ENCODE data around the gene G6PD. TPM values are rescaled to one million over a fixed set of nuclear protein-coding genes. Genes with fewer than 3 reads are reported as not detected.

The G6PD gene
- total and polyA plus RNA-seq, 2 of the 8 experiments (the other 6 are each of a cell fraction or from before 2014, with no cell fraction given) = 47.3 to 55.1 TPM

DNA sequence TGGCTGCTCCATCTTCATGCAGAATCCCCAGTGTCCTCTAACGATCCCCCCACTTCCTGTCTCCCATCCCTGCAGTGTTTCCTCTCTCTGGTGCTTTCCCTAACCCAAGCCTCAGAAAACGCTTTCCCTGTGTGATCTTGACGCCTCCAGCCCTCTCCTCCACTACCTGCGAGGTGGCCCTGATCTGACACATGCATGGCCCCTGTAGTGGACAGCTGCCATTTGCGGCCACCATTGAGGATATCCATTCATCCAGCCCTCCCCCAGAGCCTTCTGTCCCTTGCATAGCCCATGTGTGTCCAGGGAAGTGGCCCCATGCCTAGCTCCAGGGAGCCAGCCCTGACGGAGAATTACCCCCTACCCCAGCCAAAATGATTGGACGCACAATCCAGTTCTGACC is 63.3 kb downstream of the G6PD start:
- no peaks in the 10 kb centered on the region for H3K79me1 ChIP-seq (ENCODE audit: low read depth, low read length)
- no peak overlapping the region for H3K27ac ChIP-seq (ENCODE audit: low read depth, low read length)
- no peak overlapping the region for H3K23ac ChIP-seq (ENCODE audit: insufficient read length)
- H3K79me2 ChIP-seq (ENCODE audit: control insufficient read depth in 1 of 2, insufficient read depth in 2 of 2, low read length in 2 of 2) = no peaks in the 10 kb centered on the region
- 89% methylated on average over 5 of the region's 7 CpGs; no CpG with 5 or more reads in 1 of the 2 experiments for WGBS, 2 experiments (ENCODE audit: extremely low coverage in 1 of 2, insufficient coverage in 1 of 2, insufficient read length in 1 of 2, insufficient replicate concordance in 2 of 2, low coverage in 1 of 2, low lambda C conversion rate in 2 of 2, missing lambda C conversion rate in 1 of 2)
- H2BK5ac ChIP-seq (ENCODE audit: low read depth, low read length) = no peak overlapping the region
- H2AK5ac ChIP-seq (ENCODE audit: low read depth, low read length) = no peak overlapping the region
- no peaks in the 10 kb centered on the region for H3K27me3 ChIP-seq (replicated peaks in 1 of 4; ENCODE audit: control insufficient read depth in 3 of 4, extremely low read depth in 1 of 4, insufficient read depth in 3 of 4, low read length in 3 of 4)
- no peak overlapping the region for H3K4me3 ChIP-seq (ENCODE audit: extremely low read depth in 1 of 4, insufficient read depth in 2 of 4, low read depth in 3 of 4, low read length in 4 of 4)
- no peak overlapping the region for H4K91ac ChIP-seq (replicated peaks; ENCODE audit: insufficient read length, low read length)
- no peak overlapping the region for H2BK20ac ChIP-seq (ENCODE audit: low read length)
- no peak overlapping the region for H4K5ac ChIP-seq (ENCODE audit: insufficient read length, low read depth, low read length)
- H3K23me2 ChIP-seq (ENCODE audit: low read depth, low read length) = peaks cover under 1% of the 10 kb centered on the region; the same call in 1 of the 2 replicates
- H2BK15ac ChIP-seq (ENCODE audit: low read length) = no peak overlapping the region
- no peak overlapping the region for H3K18ac ChIP-seq (ENCODE audit: extremely low read depth, low read length)
- no peak for FAIRE-seq
- H2AFZ ChIP-seq (ENCODE audit: low read length) = no peak overlapping the region
- no peak overlapping the region for H3K4ac ChIP-seq (replicated peaks; ENCODE audit: insufficient read length, low read depth, low read length)
- H3K36me3 ChIP-seq (ENCODE audit: control insufficient read depth in 2 of 4, insufficient read depth in 4 of 4, low read length in 3 of 4) = peaks cover 0 to 13% (median 0%) of the 10 kb centered on the region in 4 experiments; a peak in 2 of 8 replicates
- no peak overlapping the region for H3K14ac ChIP-seq (ENCODE audit: insufficient read length)
- no peak overlapping the region for H3K4me2 ChIP-seq (ENCODE audit: insufficient read depth in 1 of 2, low read depth in 2 of 2, low read length in 2 of 2)
- H3K9me3 ChIP-seq (ENCODE audit: insufficient read depth in 2 of 2, low read depth in 1 of 2, low read length in 1 of 2) = no peaks in the 10 kb centered on the region
- DNase-seq (ENCODE audit: low read depth in 1 of 2, low spot score in 2 of 2) = no peak
- H2BK12ac ChIP-seq (ENCODE audit: low read depth, low read length) = no peak overlapping the region
- H4K8ac ChIP-seq (ENCODE audit: extremely low read depth, insufficient read depth, low read length) = no peak overlapping the region
- no peak overlapping the region for H2BK120ac ChIP-seq (replicated peaks; ENCODE audit: low read depth, low read length)
- no peak overlapping the region for H3K56ac ChIP-seq (replicated peaks; ENCODE audit: insufficient read length, low read depth, low read length)
- POLR2A ChIA-PET (ENCODE audit: partially characterized antibody) = no interaction called here
- H3K9ac ChIP-seq (replicated peaks in 1 of 4; ENCODE audit: extremely low read depth in 1 of 4, low read depth in 3 of 4, low read length in 3 of 4) = no peak overlapping the region
- CTCF ChIA-PET (ENCODE audit: partially characterized antibody) = interaction anchor here (1.0 to 2.1 kb wide), 4 partner anchors 24 to 100 kb away, joined by 3 to 8 read pairs (median 4); no protein-coding TSS in a partner anchor
- H4K20me1 ChIP-seq (replicated peaks in 1 of 2; ENCODE audit: control insufficient read depth in 1 of 2, insufficient read depth in 2 of 2, low read length in 2 of 2) = peaks cover 0 to 2% of the 10 kb centered on the region in 2 experiments
- H3K4me1 ChIP-seq (replicated peaks in 1 of 4; ENCODE audit: control insufficient read depth in 3 of 4, insufficient read depth in 4 of 4, low read length in 3 of 4) = peaks cover 0 to 4% (median 2%) of the 10 kb centered on the region in 4 experiments; a peak in 4 of 7 replicates
- no peak for TF ChIP-seq BCL11A (IDR thresholded peaks at IDR 0.05; ENCODE audit: low read depth in 2 of 2, low read length in 2 of 2)
- TF ChIP-seq TAF7 (optimal IDR thresholded peaks at IDR 0.05; ENCODE audit: borderline replicate concordance, low read depth, low read length) = no peak
- no peak for TF ChIP-seq RAD21 (IDR thresholded peaks at IDR 0.05 in 1 of 2, conservative IDR thresholded peaks at IDR 0.05 in 1 of 2; ENCODE audit: low read depth in 2 of 2, low read length in 2 of 2)
- TF ChIP-seq TBP (IDR thresholded peaks at IDR 0.05; ENCODE audit: low read depth, low read length) = no peak
- no peak for TF ChIP-seq POLR2A (IDR thresholded peaks at IDR 0.05; ENCODE audit: control extremely low read depth in 1 of 2, low read depth in 2 of 2, low read length in 2 of 2)
- TF ChIP-seq CBX5 (IDR thresholded peaks at IDR 0.05; ENCODE audit: low read depth, low read length) = no peak
- no peak for TF ChIP-seq PHF8 (conservative IDR thresholded peaks at IDR 0.05; ENCODE audit: low read depth, low read length)
- no peak for TF ChIP-seq KDM5A (IDR thresholded peaks at IDR 0.05; ENCODE audit: low read length)
- TF ChIP-seq POU5F1 (IDR thresholded peaks at IDR 0.05; ENCODE audit: low read depth, low read length) = no peak
- no peak for TF ChIP-seq JUN (IDR thresholded peaks at IDR 0.05; ENCODE audit: low read depth, low read length)
- TF ChIP-seq SIRT6 (IDR thresholded peaks at IDR 0.05; ENCODE audit: low read length) = no peak
- TF ChIP-seq SRF (IDR thresholded peaks at IDR 0.05; ENCODE audit: low read depth, low read length) = no peak
- TF ChIP-seq TEAD4 (IDR thresholded peaks at IDR 0.05; ENCODE audit: low read depth, low read length) = no peak
- TF ChIP-seq JUND (IDR thresholded peaks at IDR 0.05; ENCODE audit: low read length) = no peak
- no peak for TF ChIP-seq GTF2F1 (IDR thresholded peaks at IDR 0.05; ENCODE audit: borderline replicate concordance, low read depth, low read length)
- no peak for TF ChIP-seq ASH2L (IDR thresholded peaks at IDR 0.05; ENCODE audit: low read length)

Measured in H1 (cell line).